Measurements from ENCODE around the gene PYROXD2. TPM values are rescaled to one million over a fixed set of nuclear protein-coding genes. Genes with fewer than 3 reads are reported as not detected.

PYROXD2 gene
- total and polyA plus RNA-seq, 2 of the 8 experiments (the other 6 are each of a cell fraction or from before 2014, with no cell fraction given) = 3.2 to 5.4 TPM

DNA sequence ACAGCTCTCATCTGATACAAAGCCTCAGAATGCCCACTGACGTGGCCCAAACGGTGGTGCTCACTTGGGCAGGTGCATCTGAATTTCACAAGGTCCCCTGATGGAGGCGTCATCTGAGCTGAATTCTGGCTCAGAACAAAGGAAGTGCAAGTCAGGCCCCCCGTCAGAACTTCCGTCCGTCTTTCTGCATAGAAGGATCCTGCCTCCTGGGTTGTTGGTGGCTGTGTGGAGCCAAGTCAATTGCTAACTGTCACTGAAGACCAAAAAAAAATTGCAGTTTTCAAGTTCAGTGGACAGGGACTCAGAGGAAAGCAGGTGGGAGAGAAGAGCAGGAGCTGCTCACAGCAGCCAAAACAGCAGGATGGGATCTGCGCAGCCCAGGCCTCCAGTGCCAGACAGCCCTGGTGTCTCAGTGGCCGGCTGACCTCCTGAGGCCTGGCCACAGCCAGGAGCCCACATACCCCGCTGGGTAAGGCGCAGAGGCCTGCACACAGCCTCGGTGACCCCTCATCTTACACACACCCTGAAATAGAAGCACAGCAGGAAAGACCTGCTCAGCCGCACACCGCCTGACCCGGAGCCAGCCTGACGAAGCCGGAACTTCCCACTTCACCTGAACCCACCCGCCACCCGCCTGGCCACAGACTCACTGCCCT, 49.4 kb downstream of the PYROXD2 start (continued):
- TF ChIP-seq TAF7 (optimal IDR thresholded peaks at IDR 0.05; ENCODE audit: borderline replicate concordance, low read depth, low read length) (no peak), SIX5 (IDR thresholded peaks at IDR 0.05; ENCODE audit: low read depth, low read length) (no peak)

All from H1 (cell line).